ENCODE results near the gene S100A16.

GRCh38 chr1:153659656-153660055 lies 46.7 kb upstream of the S100A16 start:
- TF ChIP-seq, protein P1, sequence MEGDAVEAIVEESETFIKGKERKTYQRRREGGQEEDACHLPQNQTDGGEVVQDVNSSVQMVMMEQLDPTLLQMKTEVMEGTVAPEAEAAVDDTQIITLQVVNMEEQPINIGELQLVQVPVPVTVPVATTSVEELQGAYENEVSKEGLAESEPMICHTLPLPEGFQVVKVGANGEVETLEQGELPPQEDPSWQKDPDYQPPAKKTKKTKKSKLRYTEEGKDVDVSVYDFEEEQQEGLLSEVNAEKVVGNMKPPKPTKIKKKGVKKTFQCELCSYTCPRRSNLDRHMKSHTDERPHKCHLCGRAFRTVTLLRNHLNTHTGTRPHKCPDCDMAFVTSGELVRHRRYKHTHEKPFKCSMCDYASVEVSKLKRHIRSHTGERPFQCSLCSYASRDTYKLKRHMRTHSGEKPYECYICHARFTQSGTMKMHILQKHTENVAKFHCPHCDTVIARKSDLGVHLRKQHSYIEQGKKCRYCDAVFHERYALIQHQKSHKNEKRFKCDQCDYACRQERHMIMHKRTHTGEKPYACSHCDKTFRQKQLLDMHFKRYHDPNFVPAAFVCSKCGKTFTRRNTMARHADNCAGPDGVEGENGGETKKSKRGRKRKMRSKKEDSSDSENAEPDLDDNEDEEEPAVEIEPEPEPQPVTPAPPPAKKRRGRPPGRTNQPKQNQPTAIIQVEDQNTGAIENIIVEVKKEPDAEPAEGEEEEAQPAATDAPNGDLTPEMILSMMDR (IDR thresholded peaks at IDR 0.05; ENCODE audit: low read depth, low read length) = no peak
- no peak for TF ChIP-seq POLR2A (IDR thresholded peaks at IDR 0.05; ENCODE audit: extremely low read depth, insufficient read length)
- TF ChIP-seq MAX (IDR thresholded peaks at IDR 0.05; ENCODE audit: low read depth, low read length) = no peak
- TF ChIP-seq MYC (IDR thresholded peaks at IDR 0.05; ENCODE audit: low read depth, low read length) = no peak
